Measurements from ENCODE around the gene RFX8. TPM values are rescaled to one million over a fixed set of nuclear protein-coding genes. Genes with fewer than 3 reads are reported as not detected.
A peak's percentile ranks its signal among the peaks of the same experiment; 100 is the strongest.

Gene RFX8
- total RNA-seq = not detected
- long read RNA-seq, partial matches to known transcripts = 0 of 1 reads
- long read RNA-seq, other reads (novel, unspliced or antisense) = 1 of 1 reads

DNA sequence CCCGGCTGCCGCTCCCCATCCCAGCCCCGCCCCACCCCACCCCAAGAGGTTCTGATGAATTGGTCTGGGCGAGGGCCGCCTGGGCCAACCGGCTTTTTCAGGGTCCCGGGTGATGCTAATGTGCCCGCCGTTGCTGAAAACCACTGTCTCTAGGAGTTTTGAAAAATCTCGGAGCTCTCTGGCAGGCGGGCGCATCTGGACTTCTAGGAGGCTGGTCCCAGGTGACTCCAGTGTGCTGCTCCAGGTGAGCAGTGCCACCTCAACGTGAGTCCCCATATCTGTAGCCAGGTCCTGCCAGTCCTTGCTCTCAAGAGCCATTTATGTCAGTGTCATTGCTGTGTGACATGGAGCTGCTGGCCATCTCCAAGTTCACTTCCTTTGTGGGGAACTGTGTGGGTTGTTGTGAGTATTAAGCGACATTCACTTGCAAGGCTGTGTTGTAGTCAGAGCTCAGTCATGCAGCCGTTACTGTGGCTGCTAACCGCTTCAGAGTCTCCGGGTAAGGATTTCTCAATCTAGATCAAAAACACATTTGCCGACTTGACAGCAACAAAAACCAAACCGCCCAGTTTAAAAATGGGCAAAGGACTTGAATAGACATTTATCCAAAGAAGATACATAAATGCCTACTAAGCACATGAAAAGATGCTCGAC is at the start of gene RFX8:
TSS of gene RFX8 (minus strand) at position 382 of the 654 bp plus-strand sequence. CDS start 8,264 bp downstream, outside the sequence.
- TF ChIP-seq CTCF (IDR thresholded peaks at IDR 0.05) = no peak
- intact Hi-C loops (cut with DNase I) = no loop called here
- ATAC-seq (peak; percentile 78 to 79), DNase-seq (no peak)
- peaks cover 27% of the 10 kb centered on the region for H3K27me3 ChIP-seq (ENCODE audit: low read depth)
- H3K4me1 ChIP-seq = peaks cover 11% of the 10 kb centered on the region
- H3K9me3 ChIP-seq = no peaks in the 10 kb centered on the region
- no peaks in the 10 kb centered on the region for H3K36me3 ChIP-seq
- H3K27ac ChIP-seq = peak within 1 kb of the TSS; percentile 73
- H3K4me3 ChIP-seq = peak within 1 kb of the TSS; percentile 55

DNA sequence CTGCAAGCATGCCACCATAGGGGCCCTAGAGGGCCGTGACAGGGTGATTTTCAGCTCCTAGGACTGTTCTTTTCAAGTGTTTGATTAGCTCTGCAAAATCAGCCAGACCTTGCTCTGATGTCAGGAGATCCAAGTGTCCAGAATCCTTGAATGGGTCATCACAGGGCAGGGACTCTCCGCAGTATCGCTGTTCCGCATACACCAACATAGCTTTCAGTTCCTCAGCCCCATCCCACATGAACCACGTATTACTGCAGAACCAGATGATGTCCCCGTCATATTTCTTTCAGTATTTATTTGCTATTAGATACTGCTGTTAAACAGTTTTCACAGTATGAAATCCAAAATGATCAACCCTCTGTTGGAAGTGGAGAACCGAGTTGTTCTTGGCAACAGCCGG is 46.6 kb upstream of the RFX8 start:
- H3K27ac ChIP-seq = no peak overlapping the region
- H3K36me3 ChIP-seq = no peaks in the 10 kb centered on the region
- no peak for TF ChIP-seq CTCF (IDR thresholded peaks at IDR 0.05)
- no peak overlapping the region for H3K4me3 ChIP-seq
- ATAC-seq (peak in 1 of 2 donors; percentile 69), DNase-seq (no peak)
- intact Hi-C loops (cut with DNase I) = no loop called here
- H3K4me1 ChIP-seq = peaks cover 22% of the 10 kb centered on the region
- no peaks in the 10 kb centered on the region for H3K27me3 ChIP-seq (ENCODE audit: low read depth)
- no peaks in the 10 kb centered on the region for H3K9me3 ChIP-seq

- DNase-seq = no peak
- Histone ChIP-seq H3K27me3 (ENCODE audit: low read depth) (no peaks in the 10 kb centered on the region), H3K27ac (no peak overlapping the region), H3K4me3 (no peak overlapping the region), H3K4me1 (peaks cover 28% of the 10 kb centered on the region), H3K36me3 (no peaks in the 10 kb centered on the region), H3K9me3 (no peaks in the 10 kb centered on the region)
- intact Hi-C loops (cut with DNase I) = no loop called here
- no peak for TF ChIP-seq CTCF (IDR thresholded peaks at IDR 0.05)
- ATAC-seq = no peak
Observed at GRCh38 chr2:101520246-101520645, 45.3 kb upstream of the RFX8 start.

GRCh38 chr2:101518578-101519492 is 43.9 kb upstream of the RFX8 start:
- peak; percentile 53 to 64 for ATAC-seq
- Histone ChIP-seq H3K4me3 (no peak overlapping the region), H3K9me3 (no peaks in the 10 kb centered on the region), H3K4me1 (peaks cover 32% of the 10 kb centered on the region), H3K27ac (no peak overlapping the region), H3K36me3 (no peaks in the 10 kb centered on the region), H3K27me3 (ENCODE audit: low read depth) (no peaks in the 10 kb centered on the region)
- TF ChIP-seq CTCF (IDR thresholded peaks at IDR 0.05) = peak; percentile 31
- no peak for DNase-seq
- intact Hi-C loops (cut with DNase I) = no loop called here

DNA sequence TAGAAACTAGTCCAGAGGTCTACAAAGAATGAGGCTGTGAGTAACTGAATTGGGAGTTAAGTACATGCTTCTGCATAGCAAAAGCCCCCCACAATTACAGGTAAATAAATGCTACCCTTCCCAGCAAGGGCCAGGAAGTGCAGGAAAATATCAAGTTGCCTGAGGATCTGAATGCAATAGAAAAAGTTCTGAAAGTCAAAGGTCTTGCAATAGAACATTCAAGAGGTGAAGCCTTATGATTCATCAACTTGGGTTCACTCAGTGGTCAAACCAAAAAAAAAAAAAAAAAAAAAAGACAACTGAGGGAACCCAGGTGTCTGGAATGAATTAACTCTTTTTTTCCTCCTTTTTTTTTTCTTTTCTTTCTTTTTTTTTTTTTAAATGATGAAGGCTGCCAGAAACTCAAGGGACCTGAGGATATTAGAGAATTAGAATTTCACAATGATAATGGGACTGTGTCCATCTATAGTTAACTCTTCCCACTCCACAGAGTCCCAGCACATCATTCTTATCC is 42.9 kb upstream of the RFX8 start:
- ATAC-seq = no peak
- Histone ChIP-seq H3K36me3 (no peaks in the 10 kb centered on the region), H3K4me3 (no peak overlapping the region), H3K27ac (no peak overlapping the region), H3K4me1 (peaks cover 32% of the 10 kb centered on the region), H3K9me3 (no peaks in the 10 kb centered on the region), H3K27me3 (ENCODE audit: low read depth) (no peaks in the 10 kb centered on the region)
- no peak for TF ChIP-seq CTCF (IDR thresholded peaks at IDR 0.05)
- DNase-seq = no peak
- intact Hi-C loops (cut with DNase I) = no loop called here
